Fibroblast of lung (primary cell): Measurements from ENCODE around the gene SCG3. TPM values are rescaled to one million over a fixed set of nuclear protein-coding genes. Genes with fewer than 3 reads are reported as not detected.

Experiments
- DNase-seq, 2 donors: peaks; one replicate each; pipeline versions ENCODE4 v3.0.0 to v3.0.0-alpha.2; 2010; ENCODE audit warnings: low read depth in 2 of 2
- H2AFZ ChIP-seq: 2 replicates; pipeline ENCODE4 v1.5.1; 2012; ENCODE audit warnings: low read length, control low read depth, inconsistent platforms
- H3K27ac ChIP-seq: 2 replicates; pipeline ENCODE4 v1.5.1; 2011; ENCODE audit warnings: low read length, control low read depth; ENCODE audit not compliant: insufficient read depth
- H3K27me3 ChIP-seq: 2 replicates; pipeline ENCODE4 v1.5.1; 2011; ENCODE audit warnings: mild to moderate bottlenecking, low read length; ENCODE audit not compliant: control insufficient read depth, insufficient read depth
- H3K36me3 ChIP-seq: 2 replicates; pipeline ENCODE4 v1.5.1; 2011; ENCODE audit warnings: low read length; ENCODE audit not compliant: control insufficient read depth, insufficient read depth
- H3K4me1 ChIP-seq: 2 replicates; pipeline ENCODE4 v1.5.1; 2011; ENCODE audit warnings: low read length; ENCODE audit not compliant: control insufficient read depth, insufficient read depth; ENCODE audit errors: extremely low read depth
- H3K4me2 ChIP-seq: 2 replicates; pipeline ENCODE4 v1.5.1; 2011; ENCODE audit warnings: low read length, control low read depth; ENCODE audit not compliant: insufficient read depth; ENCODE audit errors: extremely low read depth
- H3K4me3 ChIP-seq, 4 experiments: fragments of 200-600 bp in 1 of 4; sonication (generic) in 1 of 4; replicated peaks in 1 of 4; 2 replicates each; pipeline ENCODE4 v1.5.1; 2011 to 2016; ENCODE audit warnings: low read length in 4 of 4, low read depth in 3 of 4, mild to moderate bottlenecking in 3 of 4, control low read depth in 2 of 4, inconsistent platforms in 1 of 4, mixed read lengths in 1 of 4; ENCODE audit not compliant: insufficient read depth in 1 of 4; ENCODE audit errors: control extremely low read depth in 1 of 4
- H3K79me2 ChIP-seq: 2 replicates; pipeline ENCODE4 v1.5.1; 2012; ENCODE audit warnings: mild to moderate bottlenecking, low read length, inconsistent platforms; ENCODE audit not compliant: control insufficient read depth, insufficient read depth
- H3K9ac ChIP-seq: 2 replicates; pipeline ENCODE4 v1.5.1; 2011; ENCODE audit warnings: mild to moderate bottlenecking, low read length, control low read depth; ENCODE audit not compliant: insufficient read depth
- H3K9me3 ChIP-seq: 2 replicates; pipeline ENCODE4 v1.5.1; 2012; ENCODE audit warnings: low read depth, low read length; ENCODE audit not compliant: control insufficient read depth, insufficient read depth
- H4K20me1 ChIP-seq: 2 replicates; pipeline ENCODE4 v1.5.1; 2011; ENCODE audit warnings: low read length; ENCODE audit not compliant: control insufficient read depth, insufficient read depth; ENCODE audit errors: extremely low read depth
- EZH2 ChIP-seq: IDR thresholded peaks from 2 replicates; pipeline ENCODE4 v1.5.1; 2012; ENCODE audit warnings: low read length, control low read depth, mild to moderate bottlenecking; ENCODE audit errors: missing control alignments
- polyA minus RNA-seq: library from RNA; depleted of rRNA, polyadenylated mRNA; stranded (reverse); fragments of >200 nt; gene quantifications from 2 replicates; pipeline ENCODE4 v1.2.3, GENCODE V29; 2011; ENCODE audit warnings: low replicate concordance
- polyA plus RNA-seq, 2 donors: library from polyadenylated mRNA; depleted of rRNA in 1 of 2; stranded (reverse) in 1 of 2; unstranded in 1 of 2; fragments of >200 nt; gene quantifications; 2 replicates each; pipeline ENCODE4 v1.2.1, GENCODE V29; 2011 to 2012; ENCODE audit warnings: missing spikeins in 1 of 2
- total RNA-seq: library from RNA; depleted of rRNA; stranded (reverse); fragments of >200 nt; gene quantifications from 2 replicates; pipeline ENCODE4 v1.2.1, GENCODE V29; 2014
- TF ChIP-seq, protein P1 (sequence below), 2 donors: IDR thresholded peaks in 1 of 2; conservative IDR thresholded peaks in 1 of 2; 1 replicate in 1 of 2; 2 replicates in 1 of 2; pipeline ENCODE4 v1.5.1; 2011 to 2012; ENCODE audit warnings: low read length in 2 of 2, control low read depth in 1 of 2, inconsistent platforms in 1 of 2, low read depth in 1 of 2, mild to moderate bottlenecking in 1 of 2

SCG3 gene
- total RNA-seq (not detected in 2 replicates), polyA plus RNA-seq (not detected in 2 replicates), polyA minus RNA-seq (not detected in 2 replicates)
- polyA plus RNA-seq (2012) = not detected in 2 replicates

DNA sequence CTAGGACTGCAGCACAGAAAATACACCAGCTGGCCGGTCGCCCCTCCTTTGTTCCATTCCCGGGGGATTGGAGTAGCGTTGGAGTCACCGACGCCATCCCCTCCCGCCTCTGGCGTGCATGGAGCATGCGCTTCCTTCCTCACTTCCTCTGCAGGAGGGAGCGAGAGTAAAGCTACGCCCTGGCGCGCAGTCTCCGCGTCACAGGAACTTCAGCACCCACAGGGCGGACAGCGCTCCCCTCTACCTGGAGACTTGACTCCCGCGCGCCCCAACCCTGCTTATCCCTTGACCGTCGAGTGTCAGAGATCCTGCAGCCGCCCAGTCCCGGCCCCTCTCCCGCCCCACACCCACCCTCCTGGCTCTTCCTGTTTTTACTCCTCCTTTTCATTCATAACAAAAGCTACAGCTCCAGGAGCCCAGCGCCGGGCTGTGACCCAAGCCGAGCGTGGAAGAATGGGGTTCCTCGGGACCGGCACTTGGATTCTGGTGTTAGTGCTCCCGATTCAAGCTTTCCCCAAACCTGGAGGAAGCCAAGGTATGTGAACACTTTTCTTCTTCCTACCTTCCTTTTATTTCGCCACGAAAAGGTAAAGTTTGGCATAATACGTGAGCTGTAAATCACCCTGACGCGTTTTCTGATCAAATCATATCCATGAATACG, at the start of gene SCG3:
Gene SCG3, plus strand, starts transcription at position 201 of the 661 bp plus-strand sequence. Its CDS starts 253 bp downstream, at position 454.
- DNase-seq = peak; percentile 66 to 68
- Histone ChIP-seq H3K27ac (no peak within 1 kb of the TSS), H4K20me1 (no peaks in the 10 kb centered on the region), H3K9ac (no peak within 1 kb of the TSS), H3K4me3 (no peak within 1 kb of the TSS), H3K9me3 (no peaks in the 10 kb centered on the region), H3K79me2 (no peaks in the 10 kb centered on the region), H3K4me2 (no peak within 1 kb of the TSS), H3K27me3 (no peaks in the 10 kb centered on the region), H3K36me3 (no peaks in the 10 kb centered on the region), H2AFZ (no peak within 1 kb of the TSS), H3K4me1 (no peaks in the 10 kb centered on the region)
- TF ChIP-seq, protein P1, sequence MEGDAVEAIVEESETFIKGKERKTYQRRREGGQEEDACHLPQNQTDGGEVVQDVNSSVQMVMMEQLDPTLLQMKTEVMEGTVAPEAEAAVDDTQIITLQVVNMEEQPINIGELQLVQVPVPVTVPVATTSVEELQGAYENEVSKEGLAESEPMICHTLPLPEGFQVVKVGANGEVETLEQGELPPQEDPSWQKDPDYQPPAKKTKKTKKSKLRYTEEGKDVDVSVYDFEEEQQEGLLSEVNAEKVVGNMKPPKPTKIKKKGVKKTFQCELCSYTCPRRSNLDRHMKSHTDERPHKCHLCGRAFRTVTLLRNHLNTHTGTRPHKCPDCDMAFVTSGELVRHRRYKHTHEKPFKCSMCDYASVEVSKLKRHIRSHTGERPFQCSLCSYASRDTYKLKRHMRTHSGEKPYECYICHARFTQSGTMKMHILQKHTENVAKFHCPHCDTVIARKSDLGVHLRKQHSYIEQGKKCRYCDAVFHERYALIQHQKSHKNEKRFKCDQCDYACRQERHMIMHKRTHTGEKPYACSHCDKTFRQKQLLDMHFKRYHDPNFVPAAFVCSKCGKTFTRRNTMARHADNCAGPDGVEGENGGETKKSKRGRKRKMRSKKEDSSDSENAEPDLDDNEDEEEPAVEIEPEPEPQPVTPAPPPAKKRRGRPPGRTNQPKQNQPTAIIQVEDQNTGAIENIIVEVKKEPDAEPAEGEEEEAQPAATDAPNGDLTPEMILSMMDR (conservative IDR thresholded peaks at IDR 0.05 in 1 of 2, IDR thresholded peaks at IDR 0.05 in 1 of 2; ENCODE audit: low read depth in 1 of 2, low read length in 2 of 2) = no peak
- no peak for TF ChIP-seq EZH2

DNA sequence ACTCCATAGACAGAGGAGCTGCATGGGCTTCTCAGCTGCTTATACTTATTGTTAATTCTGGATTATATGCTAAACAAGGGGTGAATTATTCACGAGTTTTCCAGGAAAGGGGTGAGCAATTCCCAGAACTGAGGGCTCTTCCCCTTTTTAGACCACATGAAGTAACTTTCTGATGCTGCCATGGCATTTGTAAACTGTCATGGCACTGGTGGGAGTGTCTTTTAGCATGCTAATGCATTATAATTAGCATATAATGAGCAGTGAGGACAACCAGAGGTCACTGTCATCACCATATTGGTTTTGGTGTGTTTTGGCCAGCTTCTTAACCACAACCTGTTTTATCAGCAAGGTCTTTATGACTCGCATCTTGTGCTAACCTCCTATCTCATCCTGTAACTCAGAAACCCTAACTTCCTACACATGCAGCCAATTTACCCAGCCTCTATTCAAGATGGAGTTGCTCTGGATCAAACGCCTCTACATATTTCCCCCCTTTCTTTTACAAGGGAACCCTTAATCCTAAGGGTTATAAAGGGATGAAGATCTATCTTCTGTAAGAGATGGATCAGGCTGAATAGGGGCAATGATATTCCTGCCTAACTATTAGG, 46.6 kb upstream of the SCG3 start:
- Histone ChIP-seq H2AFZ (no peak overlapping the region), H3K36me3 (no peaks in the 10 kb centered on the region), H3K4me2 (no peak overlapping the region), H3K4me3 (no peak overlapping the region), H3K9ac (no peak overlapping the region), H3K27me3 (peaks cover 6% of the 10 kb centered on the region), H4K20me1 (no peaks in the 10 kb centered on the region), H3K79me2 (no peaks in the 10 kb centered on the region), H3K4me1 (no peaks in the 10 kb centered on the region), H3K27ac (no peak overlapping the region), H3K9me3 (no peaks in the 10 kb centered on the region)
- peak in 1 of 2 donors; percentile 16 for DNase-seq
- TF ChIP-seq EZH2 = no peak
- TF ChIP-seq, protein P1 (conservative IDR thresholded peaks at IDR 0.05 in 1 of 2, IDR thresholded peaks at IDR 0.05 in 1 of 2; ENCODE audit: low read depth in 1 of 2, low read length in 2 of 2) = no peak

DNA sequence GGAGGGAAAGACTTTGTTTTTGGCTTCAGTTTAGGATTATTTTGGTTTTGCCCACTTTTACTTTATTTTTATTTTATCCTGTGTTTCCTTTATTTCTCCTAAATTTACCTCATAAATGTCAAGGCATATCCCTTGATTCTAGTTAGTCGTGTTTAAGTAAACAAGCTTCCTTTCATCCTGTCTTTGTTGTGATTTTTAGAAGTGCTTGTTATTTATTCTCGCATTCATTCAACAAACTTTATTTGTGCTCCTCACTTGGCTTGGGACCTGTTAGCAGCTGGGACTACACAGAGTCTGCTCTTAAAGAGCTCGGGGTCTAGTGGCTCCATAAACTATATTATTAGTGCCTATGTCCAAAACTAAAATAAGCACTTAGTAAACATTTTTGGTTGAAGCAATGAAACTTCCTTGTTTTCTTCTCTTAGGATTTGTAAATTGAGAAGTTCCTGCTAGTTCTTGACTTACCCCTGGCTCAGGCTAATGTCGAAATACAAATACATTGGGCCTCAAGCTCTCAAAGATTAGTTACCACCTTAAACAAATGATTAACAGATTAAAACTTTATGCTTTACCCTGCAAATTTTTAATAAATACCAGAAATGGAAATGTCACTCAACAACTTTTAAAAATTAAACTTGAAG, 39.7 kb upstream of the SCG3 start:
- H3K27ac ChIP-seq = no peak overlapping the region
- TF ChIP-seq, protein P1 (conservative IDR thresholded peaks at IDR 0.05 in 1 of 2, IDR thresholded peaks at IDR 0.05 in 1 of 2; ENCODE audit: low read depth in 1 of 2, low read length in 2 of 2) = no peak
- no peak for TF ChIP-seq EZH2
- no peak overlapping the region for H3K4me2 ChIP-seq
- DNase-seq = no peak
- H3K36me3 ChIP-seq = no peaks in the 10 kb centered on the region
- no peak overlapping the region for H3K9ac ChIP-seq
- H3K4me3 ChIP-seq = no peak overlapping the region
- no peaks in the 10 kb centered on the region for H3K79me2 ChIP-seq
- no peaks in the 10 kb centered on the region for H3K9me3 ChIP-seq
- H2AFZ ChIP-seq = no peak overlapping the region
- peaks cover 3% of the 10 kb centered on the region for H3K27me3 ChIP-seq
- H4K20me1 ChIP-seq = no peaks in the 10 kb centered on the region
- no peaks in the 10 kb centered on the region for H3K4me1 ChIP-seq
